ENCODE measurements around the gene NWD2.

GRCh38 chr4:37467824-37468223, 223.3 kb downstream of the NWD2 start:
- no peak for TF ChIP-seq POLR2AphosphoS5 (IDR thresholded peaks at IDR 0.05; ENCODE audit: low read depth, low read length)
- no peak for TF ChIP-seq SIN3A (IDR thresholded peaks at IDR 0.05; ENCODE audit: borderline replicate concordance, insufficient read depth, low read length)
- TF ChIP-seq REST (IDR thresholded peaks at IDR 0.05; ENCODE audit: insufficient read depth in 1 of 2, low read depth in 2 of 2, low read length in 2 of 2) = no peak
- no peak for TF ChIP-seq TAF1 (IDR thresholded peaks at IDR 0.05; ENCODE audit: borderline replicate concordance, insufficient read depth, low read length)
- TF ChIP-seq FOXP2 (optimal IDR thresholded peaks at IDR 0.05; ENCODE audit: borderline replicate concordance, extremely low read depth, extremely low read length, insufficient read depth) = no peak

All from PFSK-1 (cell line).